GM10266 (cell line): Measurements from ENCODE around the gene RCN2.
A peak's percentile ranks its signal among the peaks of the same experiment; 100 is the strongest.

Source experiments
- DNase-seq: peaks from one replicate; pipeline ENCODE4 v3.0.0; 2012; ENCODE audit errors: extremely low spot score
- TF ChIP-seq, protein P1 (sequence below): IDR thresholded peaks from 2 replicates; pipeline ENCODE4 v1.5.1; 2012; ENCODE audit warnings: mild to moderate bottlenecking, low read depth; ENCODE audit not compliant: control insufficient read depth, insufficient read depth; ENCODE audit errors: missing control alignments

The RCN2 gene

DNA sequence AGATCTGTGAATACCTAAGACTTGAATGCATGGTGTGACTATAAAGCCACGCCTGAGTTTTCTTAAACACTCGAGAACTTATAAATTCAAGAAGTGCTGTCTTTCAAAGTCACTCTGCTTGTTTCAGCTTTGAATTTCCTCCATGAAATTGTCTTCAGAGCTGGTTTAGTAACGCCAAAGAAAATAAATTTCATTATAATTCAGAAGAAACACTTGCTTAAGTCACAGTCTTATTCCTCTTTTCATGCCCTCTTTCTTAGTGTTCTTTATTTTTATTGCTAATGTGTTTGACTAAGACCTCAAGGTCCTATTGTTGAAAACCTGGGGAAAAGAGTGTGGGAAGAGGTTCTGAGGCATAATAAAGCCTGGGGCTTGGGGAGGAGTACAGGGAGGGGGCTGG, 3.3 kb upstream of the RCN2 start:
- TF ChIP-seq, protein P1, sequence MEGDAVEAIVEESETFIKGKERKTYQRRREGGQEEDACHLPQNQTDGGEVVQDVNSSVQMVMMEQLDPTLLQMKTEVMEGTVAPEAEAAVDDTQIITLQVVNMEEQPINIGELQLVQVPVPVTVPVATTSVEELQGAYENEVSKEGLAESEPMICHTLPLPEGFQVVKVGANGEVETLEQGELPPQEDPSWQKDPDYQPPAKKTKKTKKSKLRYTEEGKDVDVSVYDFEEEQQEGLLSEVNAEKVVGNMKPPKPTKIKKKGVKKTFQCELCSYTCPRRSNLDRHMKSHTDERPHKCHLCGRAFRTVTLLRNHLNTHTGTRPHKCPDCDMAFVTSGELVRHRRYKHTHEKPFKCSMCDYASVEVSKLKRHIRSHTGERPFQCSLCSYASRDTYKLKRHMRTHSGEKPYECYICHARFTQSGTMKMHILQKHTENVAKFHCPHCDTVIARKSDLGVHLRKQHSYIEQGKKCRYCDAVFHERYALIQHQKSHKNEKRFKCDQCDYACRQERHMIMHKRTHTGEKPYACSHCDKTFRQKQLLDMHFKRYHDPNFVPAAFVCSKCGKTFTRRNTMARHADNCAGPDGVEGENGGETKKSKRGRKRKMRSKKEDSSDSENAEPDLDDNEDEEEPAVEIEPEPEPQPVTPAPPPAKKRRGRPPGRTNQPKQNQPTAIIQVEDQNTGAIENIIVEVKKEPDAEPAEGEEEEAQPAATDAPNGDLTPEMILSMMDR, result no peak
- DNase-seq, result no peak

DNA sequence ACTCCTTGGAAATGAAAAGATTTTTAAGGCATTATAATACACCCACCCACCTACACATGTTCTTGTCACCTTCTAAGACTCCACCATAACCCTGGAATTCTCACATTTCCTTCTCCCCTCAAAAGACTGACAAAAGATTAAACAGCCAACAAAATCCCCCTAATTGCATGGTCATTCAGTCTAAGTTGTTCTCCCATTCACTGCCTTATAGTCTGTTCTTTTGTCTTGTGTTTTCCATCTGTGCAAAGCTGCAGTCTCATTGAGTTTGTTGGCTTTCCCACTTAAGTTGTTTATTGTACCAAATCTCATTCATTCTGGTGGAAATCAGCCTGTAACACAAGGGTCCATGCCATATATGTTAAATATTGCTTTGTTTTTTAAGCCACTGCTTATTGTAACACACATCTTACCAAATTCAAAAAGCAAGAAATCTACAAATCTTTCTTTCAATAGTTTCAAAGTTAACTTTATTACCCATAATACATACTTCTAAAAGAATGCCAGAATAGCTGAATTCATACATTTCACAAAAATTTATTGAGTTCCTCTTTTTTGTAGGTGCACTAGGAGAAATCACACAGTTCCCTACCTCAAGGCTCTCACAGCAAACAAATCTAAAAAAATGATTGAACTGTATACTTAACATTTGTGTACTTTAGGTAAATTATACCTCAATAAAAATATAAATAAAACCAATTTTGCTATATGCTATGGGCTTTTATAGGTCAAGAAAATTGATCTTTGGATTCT, 2.4 kb upstream of the RCN2 start:
- TF ChIP-seq, protein P1, result no peak
- DNase-seq, result no peak

DNA sequence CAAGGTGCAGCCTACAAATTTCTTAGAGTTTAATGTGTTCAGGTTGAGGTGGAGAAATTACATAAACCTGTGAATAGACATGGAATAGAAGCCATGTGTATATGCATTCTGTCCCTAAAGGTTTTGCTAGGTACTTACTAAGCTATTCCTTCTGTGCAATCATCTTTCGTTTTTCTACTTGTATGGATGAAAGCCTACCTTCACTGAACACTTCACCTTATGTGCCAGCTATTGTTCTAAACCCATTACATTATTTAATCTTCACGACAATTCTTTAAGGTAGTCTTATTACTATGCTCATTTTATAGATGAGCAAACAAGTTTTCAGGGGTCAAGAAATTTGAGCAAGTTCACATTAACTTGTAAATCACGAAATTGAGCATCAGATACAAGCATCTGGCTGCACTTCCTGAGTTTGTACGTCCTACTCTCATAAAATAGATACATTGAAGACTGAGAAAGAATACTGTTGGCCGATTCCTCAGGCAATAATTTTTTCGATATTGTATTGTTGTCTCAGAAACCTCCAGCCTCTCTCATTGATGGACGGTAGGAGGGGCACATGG, 635 bp upstream of the RCN2 start:
- no peak for DNase-seq
- TF ChIP-seq, protein P1, result no peak

DNA sequence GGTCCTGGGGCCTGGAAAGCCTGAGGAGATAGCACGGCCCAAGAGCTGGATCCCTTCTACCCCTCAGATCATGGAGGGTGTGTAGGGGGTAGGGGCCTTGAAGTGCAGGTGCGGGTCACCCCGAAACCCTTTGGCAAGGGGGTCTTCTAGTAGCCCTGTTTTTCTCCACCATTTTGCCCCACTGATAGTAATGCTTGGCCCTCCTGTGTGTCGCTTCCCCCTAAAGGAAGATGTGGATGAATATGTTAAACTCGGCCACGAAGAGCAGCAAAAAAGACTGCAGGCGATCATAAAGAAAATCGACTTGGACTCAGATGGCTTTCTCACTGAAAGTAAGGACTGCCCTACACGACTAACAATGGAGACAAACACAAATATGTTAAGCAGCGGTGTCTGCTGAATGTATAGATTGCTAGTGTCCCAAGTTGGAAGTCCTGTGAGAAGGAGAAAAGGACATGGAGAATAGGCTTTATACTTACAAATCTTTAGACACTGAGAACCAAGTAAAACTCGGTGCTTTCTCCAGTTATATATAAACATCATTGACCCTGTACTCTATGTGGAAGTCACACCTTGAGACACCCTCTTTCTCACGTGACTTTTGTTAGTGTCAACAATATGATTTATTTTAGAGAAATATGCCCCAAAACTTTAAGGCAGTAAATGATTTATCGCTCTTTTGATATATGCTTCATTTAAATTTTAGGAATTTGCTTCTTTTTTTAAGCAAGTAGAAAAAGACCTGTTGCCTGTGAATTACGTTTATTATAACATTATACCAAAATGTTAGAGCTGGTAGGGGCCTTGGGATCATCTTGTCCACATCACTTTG, 802 bp downstream of the RCN2 start:
- TF ChIP-seq, protein P1, result no peak
- no peak for DNase-seq

DNA sequence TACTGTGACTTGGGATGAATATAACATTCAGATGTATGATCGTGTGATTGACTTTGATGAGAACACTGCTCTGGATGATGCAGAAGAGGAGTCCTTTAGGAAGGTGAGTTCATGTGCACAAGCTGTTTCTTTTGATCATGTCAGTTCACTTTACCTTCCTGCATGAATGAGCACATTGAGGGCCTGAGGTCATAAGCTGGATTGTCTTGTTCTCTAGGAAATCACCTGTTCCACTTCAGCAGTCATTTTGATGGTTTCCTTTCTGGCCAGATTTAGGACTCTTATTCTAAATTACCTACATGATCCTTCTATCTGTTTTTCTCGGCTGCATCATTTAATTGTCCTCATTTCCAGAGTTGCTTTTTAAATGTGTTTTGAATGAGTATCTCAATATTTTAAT, 4.1 kb downstream of the RCN2 start:
- peak; percentile 74 for DNase-seq
- TF ChIP-seq, protein P1, result no peak

DNA sequence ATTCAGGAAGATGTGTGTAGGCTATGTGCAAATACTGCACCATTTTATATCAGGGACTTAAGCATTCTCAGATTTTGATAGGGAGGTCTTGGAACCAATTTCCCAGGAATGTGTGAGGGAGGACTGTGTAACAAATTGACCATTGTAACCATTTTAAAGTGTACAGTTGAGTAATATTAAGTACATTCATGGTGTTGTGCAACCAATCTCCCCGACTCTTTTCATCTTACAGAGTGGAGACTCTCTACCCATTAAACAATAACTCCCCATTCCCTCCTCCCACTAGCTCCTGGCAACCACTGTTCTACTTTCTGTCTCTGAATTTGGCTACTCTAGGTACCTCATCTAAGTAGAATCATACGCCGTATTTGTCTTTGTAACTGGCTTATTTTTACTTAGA, 5.1 kb downstream of the RCN2 start:
- no peak for DNase-seq
- TF ChIP-seq, protein P1, result no peak
